ENCODE measurements around the gene ATG4A.

GRCh38 chrX:108087792-108088191, 3.8 kb upstream of the ATG4A start:
- TF ChIP-seq, protein P1, sequence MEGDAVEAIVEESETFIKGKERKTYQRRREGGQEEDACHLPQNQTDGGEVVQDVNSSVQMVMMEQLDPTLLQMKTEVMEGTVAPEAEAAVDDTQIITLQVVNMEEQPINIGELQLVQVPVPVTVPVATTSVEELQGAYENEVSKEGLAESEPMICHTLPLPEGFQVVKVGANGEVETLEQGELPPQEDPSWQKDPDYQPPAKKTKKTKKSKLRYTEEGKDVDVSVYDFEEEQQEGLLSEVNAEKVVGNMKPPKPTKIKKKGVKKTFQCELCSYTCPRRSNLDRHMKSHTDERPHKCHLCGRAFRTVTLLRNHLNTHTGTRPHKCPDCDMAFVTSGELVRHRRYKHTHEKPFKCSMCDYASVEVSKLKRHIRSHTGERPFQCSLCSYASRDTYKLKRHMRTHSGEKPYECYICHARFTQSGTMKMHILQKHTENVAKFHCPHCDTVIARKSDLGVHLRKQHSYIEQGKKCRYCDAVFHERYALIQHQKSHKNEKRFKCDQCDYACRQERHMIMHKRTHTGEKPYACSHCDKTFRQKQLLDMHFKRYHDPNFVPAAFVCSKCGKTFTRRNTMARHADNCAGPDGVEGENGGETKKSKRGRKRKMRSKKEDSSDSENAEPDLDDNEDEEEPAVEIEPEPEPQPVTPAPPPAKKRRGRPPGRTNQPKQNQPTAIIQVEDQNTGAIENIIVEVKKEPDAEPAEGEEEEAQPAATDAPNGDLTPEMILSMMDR (IDR thresholded peaks at IDR 0.05), result no peak
- TF ChIP-seq EP300 (IDR thresholded peaks at IDR 0.05), result no peak
